GM12878 (cell line): ENCODE measurements around the gene TFCP2L1. TPM values are rescaled to one million over a fixed set of nuclear protein-coding genes. Genes with fewer than 3 reads are reported as not detected.

Experiments used
- ATAC-seq: fragments of 200-7000 bp; cut with Tn5 transposase; 3 replicates; pipeline ENCODE4 v1.9.1; 2020; ENCODE audit warnings: mild to moderate bottlenecking, moderate library complexity
- BruUV-seq: library from RNA; stranded (reverse); fragments of 400-500 nt; replicated peaks from 2 replicates; lab custom pipeline; 2021; lab: Mats Ljungman, UMichigan
- CTCF ChIA-PET: fragments of 300-600 bp; sonication (Branson Sonifier 250); formaldehyde crosslinking; extraction: SDS; loops from one replicate; lab custom pipeline; 2021; ENCODE audit warnings: inconsistent platforms; lab: Yijun Ruan, JAX
- POLR2A ChIA-PET: fragments of 350-600 bp; formaldehyde crosslinking; extraction: SDS; loops from one replicate; lab custom pipeline; 2021; ENCODE audit warnings: inconsistent platforms; lab: Charles Lee
- RAD21 ChIA-PET: fragments of 300-600 bp; sonication (Branson Sonifier 250); formaldehyde crosslinking; loops from one replicate; lab custom pipeline; 2023; ENCODE audit warnings: antibody characterized with exemption; ENCODE audit not compliant: unreplicated experiment; lab: Charles Lee
- SMC1A ChIA-PET: fragments of 300-600 bp; sonication (Branson Sonifier 250); formaldehyde crosslinking; loops from one replicate; lab custom pipeline; 2023; ENCODE audit not compliant: unreplicated experiment, uncharacterized antibody; lab: Charles Lee
- DNase-seq: peaks from one replicate; pipeline ENCODE4 v3.0.0-alpha.2; 2011; ENCODE audit warnings: low read depth, low spot score
- FAIRE-seq: peaks from 3 replicates; lab custom pipeline; 2011; peaks lifted over from hg19 to GRCh38; lab: Jason Lieb, UNC
- H2AFZ ChIP-seq: 2 replicates; pipeline ENCODE4 v1.6.0; 2011; ENCODE audit warnings: low read depth, low read length, control low read depth; ENCODE audit not compliant: control insufficient read depth
- H3K27ac ChIP-seq: 2 replicates; pipeline ENCODE4 v1.5.1; 2011; ENCODE audit warnings: control low read depth; ENCODE audit not compliant: control insufficient read depth, insufficient read depth
- H3K27me3 ChIP-seq, 2 experiments: replicated peaks in 1 of 2; 2 replicates each; pipeline versions ENCODE4 v1.6.0 to v1.6.1; 2011; ENCODE audit warnings: low read length in 1 of 2; ENCODE audit not compliant: control insufficient read depth in 2 of 2, insufficient read depth in 2 of 2
- H3K36me3 ChIP-seq, 2 experiments: 2 replicates each; pipeline ENCODE4 v1.5.1; 2011; ENCODE audit warnings: low read length in 1 of 2; ENCODE audit not compliant: control insufficient read depth in 2 of 2, insufficient read depth in 2 of 2
- H3K4me1 ChIP-seq: 2 replicates; pipeline ENCODE4 v1.6.1; 2011; ENCODE audit warnings: mild to moderate bottlenecking, low read length, moderate library complexity, mixed read lengths; ENCODE audit not compliant: control insufficient read depth, insufficient read depth
- H3K4me2 ChIP-seq: 2 replicates; pipeline ENCODE4 v1.6.0; 2011; ENCODE audit warnings: control low read depth; ENCODE audit not compliant: control insufficient read depth, insufficient read depth
- H3K4me3 ChIP-seq: fragments of 200-600 bp; sonication (generic); 2 replicates; pipeline ENCODE4 v1.5.1; 2016
- H3K79me2 ChIP-seq: 2 replicates; pipeline ENCODE4 v1.6.0; 2011; ENCODE audit warnings: low read length; ENCODE audit not compliant: control insufficient read depth, insufficient read depth
- H3K9ac ChIP-seq: 2 replicates; pipeline ENCODE4 v1.8.0; 2011; ENCODE audit warnings: low read length, control low read depth, mixed read lengths; ENCODE audit not compliant: control insufficient read depth, insufficient read depth
- H3K9me3 ChIP-seq: replicated peaks from 3 replicates; pipeline ENCODE4 v1.5.1; 2011; ENCODE audit warnings: mild to moderate bottlenecking, low read length; ENCODE audit not compliant: control insufficient read depth, insufficient read depth
- H4K20me1 ChIP-seq: 2 replicates; pipeline ENCODE4 v1.6.0; 2011; ENCODE audit not compliant: control insufficient read depth, insufficient read depth
- BHLHE40 ChIP-seq, 2 experiments: fragments of 450-650 bp in 1 of 2; IDR thresholded peaks; 2 replicates each; pipeline ENCODE4 v1.6.1; 2011 to 2017; ENCODE audit warnings: low read depth in 2 of 2, borderline replicate concordance in 1 of 2, improper control_type of control experiment in 1 of 2, low read length in 1 of 2, mild to moderate bottlenecking in 1 of 2
- CREB1 ChIP-seq: IDR thresholded peaks from 2 replicates; pipeline ENCODE4 v1.6.1; 2012; ENCODE audit warnings: low read depth, mild to moderate bottlenecking, inconsistent platforms
- IKZF1 ChIP-seq: fragments of 450-650 bp; conservative IDR thresholded peaks from 2 replicates; pipeline ENCODE4 v1.6.1; 2017; ENCODE audit warnings: antibody characterized with exemption, mild to moderate bottlenecking
- KAT2A ChIP-seq: conservative IDR thresholded peaks from 2 replicates; pipeline ENCODE4 v1.6.1; 2011; ENCODE audit warnings: low read depth, low read length; ENCODE audit not compliant: control insufficient read depth
- POU2F2 ChIP-seq: IDR thresholded peaks from 3 replicates; pipeline ENCODE4 v1.6.1; 2011; ENCODE audit warnings: low read depth, mild to moderate bottlenecking, low read length, borderline replicate concordance
- SMC3 ChIP-seq: IDR thresholded peaks from 2 replicates; pipeline ENCODE4 v1.6.1; 2011; ENCODE audit warnings: low read length, improper control_type of control experiment, borderline replicate concordance
- YBX1 ChIP-seq: fragments of 450-650 bp; IDR thresholded peaks from 2 replicates; pipeline ENCODE4 v1.6.1; 2016; ENCODE audit warnings: antibody characterized with exemption
- ZZZ3 ChIP-seq: IDR thresholded peaks from 2 replicates; pipeline ENCODE4 v1.6.1; 2011; ENCODE audit warnings: low read depth; ENCODE audit not compliant: control insufficient read depth, insufficient read length
- WGBS: methylation state at CpG from one replicate; pipeline ENCODE4 v1.1.6; 2016; ENCODE audit warnings: low lambda C conversion rate; ENCODE audit not compliant: insufficient replicate concordance, insufficient coverage; ENCODE audit errors: missing lambda C conversion rate; 5-methylcytosine and 5-hydroxymethylcytosine counted together
- in situ Hi-C: fragments of 300-500 bp; cut with MboI; formaldehyde crosslinking; loops from 9 replicates; pipeline ENCODE4 v1.14.3; 2018; ENCODE audit warnings: mixed read lengths
- intact Hi-C: fragments of 100-400 bp; cut with micrococcal nuclease; formaldehyde crosslinking; loops from one replicate; pipeline ENCODE4 v1.14.2; 2022; ENCODE audit not compliant: unreplicated experiment
- polyA plus RNA-seq, 11 experiments: library from polyadenylated mRNA; depleted of rRNA in 4 of 11; unstranded in 6 of 11; stranded (reverse) in 5 of 11; fragments of >200 nt; fragmentation: Nextera tagmentation in 4 of 11; fragmentation: Illumina TruSeq in 1 of 11; extraction: Ambion mirVana in 4 of 11; extraction: Trizol in 1 of 11; gene quantifications; 1 replicate in 1 of 11; 2 replicates in 10 of 11; pipeline versions ENCODE4 v1.2.1 to v1.2.3, GENCODE V29; 2011 to 2016; ENCODE audit warnings: inconsistent platforms in 2 of 11, missing spikeins in 2 of 11, low read depth in 1 of 11
- total RNA-seq, 4 experiments: library from RNA; depleted of rRNA in 3 of 4; stranded (reverse); fragments of >200 nt in 3 of 4; fragmentation: Illumina TruSeq in 1 of 4; extraction: Trizol in 1 of 4; gene quantifications; 2 replicates each; pipeline versions ENCODE4 v1.2.1 to v1.2.3, GENCODE V29; 2013 to 2021
- TF ChIP-seq, protein P1 (sequence below): fragments of 450-650 bp; IDR thresholded peaks from 2 replicates; pipeline ENCODE4 v1.6.1; 2017; ENCODE audit warnings: antibody characterized with exemption, mild to moderate bottlenecking, moderate library complexity
- TF ChIP-seq, protein P2 (sequence below): fragments of 450-650 bp; IDR thresholded peaks from 2 replicates; pipeline ENCODE4 v1.6.1; 2017; ENCODE audit warnings: borderline replicate concordance

Gene TFCP2L1
- total and polyA plus RNA-seq, 10 of the 15 experiments (the other 5 are each of a cell fraction or from before 2014, with no cell fraction given), result 0.02 to 0.21 (median 0.09) TPM; not detected in 1

DNA sequence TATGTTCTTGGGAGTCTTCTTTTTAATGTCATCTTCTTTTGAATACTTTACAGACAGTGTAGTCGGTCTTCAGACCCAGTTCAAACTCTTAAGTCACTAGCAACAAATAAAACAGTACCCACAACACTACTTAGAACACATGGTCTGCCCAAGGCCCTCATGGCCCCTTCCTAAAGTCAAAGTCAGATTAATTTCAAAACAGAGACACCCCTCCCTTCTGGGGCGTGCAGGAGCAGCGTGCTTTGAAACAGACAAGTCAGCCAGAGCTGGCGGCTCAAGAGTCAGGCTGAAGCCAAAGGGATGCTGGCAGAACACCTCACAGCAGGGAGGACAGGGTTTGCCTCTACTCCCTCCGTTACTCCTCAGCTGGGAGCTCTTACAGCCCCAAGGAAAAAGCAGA is 77.5 kb downstream of the TFCP2L1 start (continued):
- TF ChIP-seq, protein P1, sequence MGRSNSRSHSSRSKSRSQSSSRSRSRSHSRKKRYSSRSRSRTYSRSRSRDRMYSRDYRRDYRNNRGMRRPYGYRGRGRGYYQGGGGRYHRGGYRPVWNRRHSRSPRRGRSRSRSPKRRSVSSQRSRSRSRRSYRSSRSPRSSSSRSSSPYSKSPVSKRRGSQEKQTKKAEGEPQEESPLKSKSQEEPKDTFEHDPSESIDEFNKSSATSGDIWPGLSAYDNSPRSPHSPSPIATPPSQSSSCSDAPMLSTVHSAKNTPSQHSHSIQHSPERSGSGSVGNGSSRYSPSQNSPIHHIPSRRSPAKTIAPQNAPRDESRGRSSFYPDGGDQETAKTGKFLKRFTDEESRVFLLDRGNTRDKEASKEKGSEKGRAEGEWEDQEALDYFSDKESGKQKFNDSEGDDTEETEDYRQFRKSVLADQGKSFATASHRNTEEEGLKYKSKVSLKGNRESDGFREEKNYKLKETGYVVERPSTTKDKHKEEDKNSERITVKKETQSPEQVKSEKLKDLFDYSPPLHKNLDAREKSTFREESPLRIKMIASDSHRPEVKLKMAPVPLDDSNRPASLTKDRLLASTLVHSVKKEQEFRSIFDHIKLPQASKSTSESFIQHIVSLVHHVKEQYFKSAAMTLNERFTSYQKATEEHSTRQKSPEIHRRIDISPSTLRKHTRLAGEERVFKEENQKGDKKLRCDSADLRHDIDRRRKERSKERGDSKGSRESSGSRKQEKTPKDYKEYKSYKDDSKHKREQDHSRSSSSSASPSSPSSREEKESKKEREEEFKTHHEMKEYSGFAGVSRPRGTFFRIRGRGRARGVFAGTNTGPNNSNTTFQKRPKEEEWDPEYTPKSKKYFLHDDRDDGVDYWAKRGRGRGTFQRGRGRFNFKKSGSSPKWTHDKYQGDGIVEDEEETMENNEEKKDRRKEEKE, result no peak
- TF ChIP-seq CREB1, result no peak

DNA sequence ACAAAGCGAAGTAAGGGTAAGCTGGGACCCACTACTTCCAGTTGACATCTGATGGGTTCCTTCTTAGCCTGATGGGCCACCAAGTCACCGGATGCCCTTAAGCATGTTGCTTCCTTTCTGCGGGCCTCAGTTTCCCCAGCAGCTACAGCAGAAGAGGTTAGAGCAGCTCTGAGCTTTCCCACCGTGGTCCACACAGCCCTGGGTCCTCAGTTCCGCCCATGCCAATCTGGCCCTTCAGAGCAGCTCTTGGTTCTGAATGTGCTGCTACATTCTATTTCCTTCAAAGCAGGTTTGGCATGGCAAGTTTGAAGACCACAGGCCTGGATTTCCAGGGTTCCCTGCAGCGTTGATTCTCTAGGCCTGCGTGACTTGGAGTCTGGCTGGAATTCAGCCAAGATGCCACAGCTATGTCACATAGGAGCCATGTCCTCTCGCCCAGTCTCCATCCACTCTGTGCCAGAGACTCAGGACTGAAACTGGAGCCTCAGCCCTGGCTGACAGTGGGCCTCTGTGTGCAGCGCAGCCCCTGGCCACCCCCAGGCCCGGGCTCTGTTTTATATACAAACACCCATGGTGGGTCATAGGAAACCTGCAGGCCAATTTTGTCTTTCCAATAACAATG is 79.6 kb downstream of the TFCP2L1 start:
- peaks cover 0 to 2% of the 10 kb centered on the region in 2 experiments; a peak in 2 of 4 replicates for H3K27me3 ChIP-seq
- POLR2A ChIA-PET, result no interaction called here
- no peaks in the 10 kb centered on the region for H3K4me1 ChIP-seq
- FAIRE-seq, result no peak
- H3K9ac ChIP-seq, result no peak overlapping the region
- in situ Hi-C loops, result no loop called here
- H3K27ac ChIP-seq, result no peak overlapping the region
- DNase-seq, result no peak
- RAD21 ChIA-PET, result no interaction called here
- BruUV-seq, result no TSS peak
- no peak overlapping the region for H3K4me2 ChIP-seq
- TF ChIP-seq IKZF1 (no peak), SMC3 (no peak), YBX1 (no peak), POU2F2 (no peak), ZZZ3 (no peak), KAT2A (no peak), BHLHE40 (IDR thresholded peaks at IDR 0.05; ENCODE audit: borderline replicate concordance in 1 of 2, low read depth in 2 of 2, low read length in 1 of 2) (no peak)
- TF ChIP-seq, protein P2, sequence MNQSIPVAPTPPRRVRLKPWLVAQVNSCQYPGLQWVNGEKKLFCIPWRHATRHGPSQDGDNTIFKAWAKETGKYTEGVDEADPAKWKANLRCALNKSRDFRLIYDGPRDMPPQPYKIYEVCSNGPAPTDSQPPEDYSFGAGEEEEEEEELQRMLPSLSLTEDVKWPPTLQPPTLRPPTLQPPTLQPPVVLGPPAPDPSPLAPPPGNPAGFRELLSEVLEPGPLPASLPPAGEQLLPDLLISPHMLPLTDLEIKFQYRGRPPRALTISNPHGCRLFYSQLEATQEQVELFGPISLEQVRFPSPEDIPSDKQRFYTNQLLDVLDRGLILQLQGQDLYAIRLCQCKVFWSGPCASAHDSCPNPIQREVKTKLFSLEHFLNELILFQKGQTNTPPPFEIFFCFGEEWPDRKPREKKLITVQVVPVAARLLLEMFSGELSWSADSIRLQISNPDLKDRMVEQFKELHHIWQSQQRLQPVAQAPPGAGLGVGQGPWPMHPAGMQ, result no peak
- no peaks in the 10 kb centered on the region for H3K36me3 ChIP-seq
- no peak for ATAC-seq
- WGBS, result 31% methylated on average over 10 of the region's 10 CpGs
- no peaks in the 10 kb centered on the region for H4K20me1 ChIP-seq
- H3K4me3 ChIP-seq, result no peak overlapping the region
- SMC1A ChIA-PET, result no interaction called here
- intact Hi-C loops, result no loop called here
- no peaks in the 10 kb centered on the region for H3K79me2 ChIP-seq
- H2AFZ ChIP-seq, result no peak overlapping the region
- CTCF ChIA-PET, result no interaction called here
- H3K9me3 ChIP-seq, result no peaks in the 10 kb centered on the region
